HEK293 (cell line): ENCODE results near the gene GFM2.

Source experiments
- BCL11B ChIP-seq: fragments of 450-650 bp; formaldehyde crosslinking; IDR thresholded peaks from 2 replicates; pipeline ENCODE4 v1.5.1; 2016; ENCODE audit warnings: low read depth, missing biosample characterization, missing genetic modification characterization
- HIC1 ChIP-seq: fragments of 450-650 bp; formaldehyde crosslinking; IDR thresholded peaks from 2 replicates; pipeline ENCODE4 v1.5.1; 2016; ENCODE audit warnings: missing biosample characterization, missing genetic modification characterization
- IKZF3 ChIP-seq: fragments of 450-650 bp; IDR thresholded peaks from 2 replicates; pipeline ENCODE4 v1.5.0; 2018; ENCODE audit warnings: missing biosample characterization, mild to moderate bottlenecking, missing genetic modification characterization, moderate library complexity
- KLF1 ChIP-seq: fragments of 450-650 bp; formaldehyde crosslinking; IDR thresholded peaks from 2 replicates; pipeline ENCODE4 v1.5.1; 2016; ENCODE audit warnings: missing biosample characterization, missing genetic modification characterization
- MEIS1 ChIP-seq: sonication (generic); formaldehyde crosslinking; IDR thresholded peaks from 2 replicates; pipeline ENCODE4 v1.8.1; 2022; ENCODE audit warnings: missing genetic modification reagents, mild to moderate bottlenecking, borderline replicate concordance
- SP2 ChIP-seq: fragments of 450-650 bp; formaldehyde crosslinking; IDR thresholded peaks from 2 replicates; pipeline ENCODE4 v1.5.1; 2016; ENCODE audit warnings: missing biosample characterization, missing genetic modification characterization
- TSHZ1 ChIP-seq: fragments of 450-650 bp; formaldehyde crosslinking; IDR thresholded peaks from 2 replicates; pipeline ENCODE4 v1.5.1; 2016; ENCODE audit warnings: missing biosample characterization, missing genetic modification characterization, borderline replicate concordance
- ZBTB6 ChIP-seq: fragments of 450-650 bp; formaldehyde crosslinking; IDR thresholded peaks from 2 replicates; pipeline ENCODE4 v1.5.1; 2017; ENCODE audit warnings: missing biosample characterization, missing genetic modification characterization
- ZBTB7A ChIP-seq: fragments of 450-650 bp; formaldehyde crosslinking; IDR thresholded peaks from 2 replicates; pipeline ENCODE4 v1.5.1; 2016; ENCODE audit warnings: low read depth, missing biosample characterization, missing genetic modification characterization
- ZBTB8A ChIP-seq: fragments of 450-650 bp; formaldehyde crosslinking; IDR thresholded peaks from 2 replicates; pipeline ENCODE4 v1.5.1; 2016; ENCODE audit warnings: missing biosample characterization, missing genetic modification characterization
- ZFHX2 ChIP-seq: fragments of 450-650 bp; formaldehyde crosslinking; conservative IDR thresholded peaks from 2 replicates; pipeline ENCODE4 v1.5.1; 2016; ENCODE audit warnings: missing biosample characterization, missing genetic modification characterization
- ZFP37 ChIP-seq: fragments of 450-650 bp; formaldehyde crosslinking; IDR thresholded peaks from 2 replicates; pipeline ENCODE4 v1.5.1; 2016; ENCODE audit warnings: missing biosample characterization, missing genetic modification characterization
- ZNF157 ChIP-seq: fragments of 450-650 bp; formaldehyde crosslinking; IDR thresholded peaks from 2 replicates; pipeline ENCODE4 v1.5.1; 2016; ENCODE audit warnings: missing biosample characterization, missing genetic modification characterization
- ZNF18 ChIP-seq: fragments of 450-650 bp; formaldehyde crosslinking; IDR thresholded peaks from 2 replicates; pipeline ENCODE4 v1.5.1; 2016; ENCODE audit warnings: missing biosample characterization, missing genetic modification characterization
- ZNF292 ChIP-seq: fragments of 450-650 bp; formaldehyde crosslinking; IDR thresholded peaks from 2 replicates; pipeline ENCODE4 v1.5.1; 2016; ENCODE audit warnings: low read depth, missing biosample characterization, missing genetic modification characterization, borderline replicate concordance
- ZNF391 ChIP-seq: fragments of 450-650 bp; formaldehyde crosslinking; IDR thresholded peaks from 2 replicates; pipeline ENCODE4 v1.5.1; 2016; ENCODE audit warnings: low read depth, missing biosample characterization, missing genetic modification characterization, borderline replicate concordance
- ZNF473 ChIP-seq: fragments of 450-650 bp; formaldehyde crosslinking; IDR thresholded peaks from 2 replicates; pipeline ENCODE4 v1.5.1; 2017; ENCODE audit warnings: missing biosample characterization, missing genetic modification characterization
- ZNF560 ChIP-seq: fragments of 450-650 bp; formaldehyde crosslinking; IDR thresholded peaks from 2 replicates; pipeline ENCODE4 v1.5.1; 2017; ENCODE audit warnings: missing biosample characterization, missing genetic modification characterization, borderline replicate concordance
- ZNF561 ChIP-seq: fragments of 450-650 bp; IDR thresholded peaks from 2 replicates; pipeline ENCODE4 v1.5.1; 2018; ENCODE audit warnings: missing biosample characterization, missing genetic modification characterization, borderline replicate concordance
- ZNF600 ChIP-seq: fragments of 450-650 bp; formaldehyde crosslinking; IDR thresholded peaks from 2 replicates; pipeline ENCODE4 v1.5.1; 2016; ENCODE audit warnings: missing biosample characterization, missing genetic modification characterization
- ZNF692 ChIP-seq: fragments of 450-650 bp; formaldehyde crosslinking; IDR thresholded peaks from 2 replicates; pipeline ENCODE4 v1.5.1; 2016; ENCODE audit warnings: missing biosample characterization, missing genetic modification characterization

The GFM2 gene

GRCh38 chr5:74684900-74685851 is 81.7 kb downstream of the GFM2 start, which contains the start of gene HEXB (continued):
- TF ChIP-seq ZNF692 (tag by site-specific recombination) (peak; percentile 81), ZFP37 (tag by site-specific recombination) (peak; percentile 39; the same call in 1 of the 2 replicates), ZNF560 (no peak), IKZF3 (peak; percentile 64), HIC1 (tag by site-specific recombination) (0 out of 2 replicates have a peak, but pooled peaks have one; percentile 32), ZNF391 (tag by site-specific recombination) (0 out of 2 replicates have a peak, but pooled peaks have one; percentile 42), TSHZ1 (tag by site-specific recombination) (peak; percentile 27; the same call in 1 of the 2 replicates), ZBTB6 (no peak), ZNF473 (tag by site-specific recombination) (no peak), SP2 (tag by site-specific recombination) (peak; percentile 34), ZNF157 (tag by site-specific recombination) (no peak), ZFHX2 (tag by site-specific recombination) (peak; percentile 71), ZNF292 (tag by site-specific recombination) (no peak), ZNF18 (no peak), ZNF600 (tag by site-specific recombination) (peak; percentile 97), ZBTB7A (no peak), ZBTB8A (tag by site-specific recombination) (peak; percentile 86), KLF1 (tag by site-specific recombination) (peak; percentile 68), ZNF561 (tag by site-specific recombination) (0 out of 2 replicates have a peak, but pooled peaks have one; percentile 35), MEIS1 (CRISPR knock-in tag) (peak; percentile 31; the same call in 1 of the 2 replicates), BCL11B (tag by site-specific recombination) (peak; percentile 33; the same call in 1 of the 2 replicates)
- TF ChIP-seq, all 188 proteins: peak for 54
